ENCODE measurements around the gene RNF144A.
"Not testable (repeated sequence)": the region's sequence is repeated elsewhere in the genome, so short reads cannot be mapped to it uniquely, and the experiment has no call there.

Gene RNF144A

GRCh38 chr2:6970976-6971480, 53.8 kb downstream of the RNF144A start:
- no peak for DNase-seq (ENCODE audit: low read depth, low spot score)

DNA sequence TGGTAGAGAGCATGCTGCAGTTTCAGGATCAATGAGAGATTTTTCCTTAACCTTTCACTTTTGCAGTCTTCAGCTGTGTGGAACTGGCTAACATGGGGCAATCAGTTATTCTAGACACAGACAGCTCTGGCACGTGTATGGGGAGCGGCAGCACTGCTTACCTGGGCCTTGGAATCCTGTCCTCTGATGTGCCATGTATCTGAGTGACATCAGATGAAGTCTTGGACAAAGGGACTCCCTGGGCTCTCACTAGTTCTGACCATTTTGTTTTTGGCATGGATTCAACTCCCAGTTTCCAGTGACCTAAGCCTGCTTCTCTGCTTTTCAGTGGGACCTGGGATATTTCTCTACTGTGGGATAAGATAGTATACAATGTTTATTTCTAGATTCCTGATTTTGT, 54.3 kb downstream of the RNF144A start:
- DNase-seq (ENCODE audit: low read depth, low spot score): no peak

GRCh38 chr2:6972067-6972710, 55.0 kb downstream of the RNF144A start:
- no peak for DNase-seq (ENCODE audit: low read depth, low spot score)

DNA sequence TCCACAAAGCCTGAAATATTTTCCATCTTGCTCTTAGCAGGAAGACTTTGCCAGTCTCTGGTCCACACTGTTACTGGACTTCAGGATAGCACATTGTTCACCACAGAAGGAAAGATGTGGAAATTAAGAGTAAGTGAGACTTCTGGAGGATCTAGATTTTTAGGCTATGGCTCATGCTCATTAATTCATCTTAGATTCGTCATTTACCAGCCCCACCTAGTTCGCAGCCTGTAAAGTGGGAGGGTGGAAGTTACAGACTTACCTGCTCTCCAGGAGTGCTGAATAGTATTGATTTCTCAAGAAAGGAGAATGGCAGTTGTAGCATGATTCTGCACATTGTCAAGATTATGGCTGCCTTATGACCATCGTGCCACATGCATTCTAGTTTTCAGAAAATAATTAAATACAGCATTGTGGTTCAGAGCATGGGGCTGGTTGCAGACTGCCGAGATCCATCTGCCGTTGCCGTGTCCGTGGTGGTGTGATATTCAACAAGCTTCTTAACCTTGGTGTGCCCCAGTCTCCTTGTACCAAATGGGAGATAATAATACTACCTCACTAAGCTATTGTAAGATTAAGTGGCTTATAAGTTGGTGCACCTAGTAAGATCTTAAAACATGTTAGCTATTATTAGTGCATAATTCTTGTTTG, 56.8 kb downstream of the RNF144A start:
- no peak for DNase-seq (ENCODE audit: low read depth, low spot score)

DNA sequence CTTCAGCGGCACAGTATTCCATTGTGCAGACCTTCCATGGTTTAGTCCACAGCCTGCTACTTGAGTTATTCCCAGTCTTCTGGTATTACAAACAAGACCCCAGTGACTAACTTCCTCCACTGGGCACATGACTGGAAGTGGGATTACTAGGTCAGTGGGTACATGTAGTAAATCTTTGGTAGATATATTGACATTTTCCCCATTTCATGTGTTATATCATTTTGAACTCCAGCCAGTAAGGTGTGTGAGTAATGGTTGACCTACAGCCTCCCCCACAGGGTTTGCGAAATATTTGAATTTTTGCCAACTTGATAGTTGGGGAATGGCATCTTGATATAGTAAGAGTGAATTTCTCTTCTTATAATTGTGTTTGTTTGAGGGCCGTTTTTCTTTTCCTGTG, 58.8 kb downstream of the RNF144A start:
- DNase-seq (ENCODE audit: low read depth, low spot score): no peak

DNA sequence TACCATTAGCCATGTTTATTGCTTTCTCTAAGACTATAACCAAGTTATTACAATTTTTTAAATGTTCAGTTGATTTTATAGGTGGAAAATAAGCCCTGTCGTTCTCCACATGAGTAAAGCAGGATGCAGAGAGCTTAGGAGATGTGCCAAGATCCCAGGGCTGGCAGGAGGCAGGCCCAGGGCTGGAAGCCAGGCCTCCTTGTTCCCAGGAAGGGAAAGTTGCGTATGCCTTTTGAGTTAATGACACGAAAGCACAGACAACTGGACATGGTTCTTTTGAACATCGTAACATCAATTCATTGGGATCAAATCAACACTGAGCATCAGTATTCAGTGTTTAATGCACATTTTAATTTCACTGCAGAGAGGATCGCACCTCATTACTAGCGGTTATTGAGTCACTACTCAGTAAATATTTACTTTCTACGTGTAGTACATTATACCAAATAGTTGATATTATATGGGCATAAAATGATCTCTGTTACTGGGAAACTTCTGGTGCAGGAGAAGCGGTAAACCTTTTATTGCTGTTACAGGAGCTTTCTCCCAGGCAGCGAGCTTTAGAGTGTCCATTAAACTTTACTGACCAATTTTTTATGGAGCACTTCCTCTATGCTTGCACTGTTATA, 60.0 kb downstream of the RNF144A start:
- no peak for DNase-seq (ENCODE audit: low read depth, low spot score)

- no peak for DNase-seq (ENCODE audit: low read depth, low spot score)
Measured at GRCh38 chr2:6977786-6978185, 60.6 kb downstream of the RNF144A start.

DNA sequence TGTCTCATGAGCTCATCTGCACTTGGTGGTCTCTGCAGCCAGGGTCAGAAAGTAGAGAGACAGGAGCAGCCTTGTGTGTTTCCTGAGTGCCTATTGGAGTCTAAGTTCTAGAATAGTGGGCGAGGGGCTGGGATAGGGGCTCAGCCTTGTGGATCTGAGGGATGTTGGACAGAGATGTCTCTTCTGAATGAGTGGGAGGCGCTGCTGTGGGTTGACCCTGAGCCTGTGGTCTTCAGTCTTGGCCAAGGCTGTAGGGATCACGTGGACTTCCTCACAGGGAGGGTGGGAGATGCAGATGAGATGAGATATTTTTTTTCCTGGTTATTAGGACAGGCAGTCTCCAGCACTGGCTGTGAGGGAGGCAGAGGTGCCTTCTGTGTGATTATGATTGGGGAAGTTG, 61.8 kb downstream of the RNF144A start:
- no peak for DNase-seq (ENCODE audit: low read depth, low spot score)

GRCh38 chr2:6982449-6982848, 65.2 kb downstream of the RNF144A start:
- no peak for DNase-seq (ENCODE audit: low read depth, low spot score)

- no peak for DNase-seq (ENCODE audit: low read depth, low spot score)
Measured at GRCh38 chr2:6982934-6983589, 65.8 kb downstream of the RNF144A start.

DNA sequence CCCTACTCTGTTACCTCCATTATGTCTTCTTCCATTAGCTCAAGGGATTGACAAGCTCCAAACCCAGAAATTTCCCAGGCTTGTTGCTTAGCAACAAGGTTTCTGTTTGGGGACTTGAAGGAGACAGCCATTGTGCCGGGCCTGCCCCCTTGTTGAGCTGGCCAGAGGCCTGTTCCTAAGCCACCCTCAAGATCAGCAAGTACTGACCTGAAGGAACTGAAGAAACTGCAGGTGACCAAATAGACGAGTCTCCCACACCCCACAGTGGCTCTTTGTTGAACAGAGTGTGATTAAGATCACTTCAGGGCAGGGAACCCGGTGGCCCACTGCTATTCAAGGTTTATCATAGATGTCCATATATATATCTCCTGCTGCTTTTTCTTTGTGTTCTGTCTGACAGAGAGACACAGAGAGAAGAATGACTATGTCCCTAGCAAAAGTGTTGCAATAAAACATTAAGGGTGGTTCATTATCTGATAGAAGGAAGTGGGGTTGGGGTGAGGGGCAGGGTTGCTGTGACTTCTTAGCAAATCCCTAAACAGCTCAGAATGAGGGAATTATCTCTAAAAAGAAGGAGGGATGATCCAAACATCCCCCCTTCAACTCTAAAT, 69.2 kb downstream of the RNF144A start:
- DNase-seq (ENCODE audit: low read depth, low spot score): no peak

DNA sequence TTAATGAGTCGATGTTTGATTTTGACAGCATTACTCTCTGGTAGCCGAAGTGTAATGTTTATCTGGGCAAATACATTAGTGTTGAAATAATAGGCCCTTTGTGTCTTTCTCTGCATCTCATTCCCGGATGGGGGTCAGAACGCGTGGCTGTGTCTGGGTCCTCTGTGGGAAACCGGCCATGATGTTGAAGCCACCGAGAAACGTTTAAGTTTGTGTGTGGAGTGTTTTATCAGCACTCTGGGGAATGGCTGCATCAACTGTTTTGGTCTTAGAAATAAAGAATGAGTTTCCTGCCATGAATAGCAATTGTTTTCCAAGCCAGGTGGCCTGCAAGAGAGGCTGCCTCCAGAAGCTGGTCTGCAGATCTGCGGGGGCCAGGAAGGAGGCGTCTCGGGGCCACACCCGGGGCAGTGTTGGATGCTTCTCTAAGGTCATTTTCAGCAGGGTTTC, 69.7 kb downstream of the RNF144A start:
- DNase-seq (ENCODE audit: low read depth, low spot score): no peak

DNA sequence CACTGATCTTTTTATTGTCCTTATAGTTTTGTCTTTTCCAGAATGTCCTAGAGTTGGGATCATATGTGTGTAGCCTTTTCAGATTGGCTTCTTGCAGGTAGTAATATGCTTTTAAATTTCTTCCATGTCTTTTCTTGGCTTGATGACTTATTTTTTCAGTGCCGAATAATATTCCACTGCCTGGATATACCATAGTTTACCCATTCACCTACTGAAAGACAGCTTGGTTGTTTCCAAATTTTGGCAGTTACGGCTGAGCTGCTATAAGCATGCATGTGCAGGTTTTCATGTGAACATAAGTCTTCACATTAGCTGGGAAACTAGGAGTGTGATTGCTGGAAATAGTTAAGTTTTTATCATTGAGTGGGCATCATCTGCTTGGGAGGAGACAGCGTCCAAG, 73.7 kb downstream of the RNF144A start:
- DNase-seq (ENCODE audit: low read depth, low spot score): no peak

DNA sequence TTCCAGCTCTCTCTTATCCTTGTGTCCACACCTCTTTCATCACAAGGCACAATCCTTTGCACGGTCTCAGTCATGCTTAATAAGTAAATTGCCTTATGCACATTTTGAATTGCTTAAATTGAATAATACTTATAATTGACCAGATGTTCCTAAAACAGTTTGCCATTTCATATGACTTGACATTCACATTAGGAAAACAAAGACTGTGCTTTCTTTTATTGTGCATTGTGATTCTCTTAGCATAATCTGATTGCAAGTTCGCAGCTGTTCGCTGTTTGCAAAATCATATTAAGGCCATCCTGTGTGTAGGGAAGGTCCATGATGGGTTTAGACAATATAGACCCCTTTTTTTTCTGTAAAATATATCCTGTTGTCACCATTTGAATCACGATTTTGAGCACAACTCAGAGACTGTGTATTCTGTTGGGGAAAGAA, 75.6 kb downstream of the RNF144A start:
- no peak for DNase-seq (ENCODE audit: low read depth, low spot score)

DNA sequence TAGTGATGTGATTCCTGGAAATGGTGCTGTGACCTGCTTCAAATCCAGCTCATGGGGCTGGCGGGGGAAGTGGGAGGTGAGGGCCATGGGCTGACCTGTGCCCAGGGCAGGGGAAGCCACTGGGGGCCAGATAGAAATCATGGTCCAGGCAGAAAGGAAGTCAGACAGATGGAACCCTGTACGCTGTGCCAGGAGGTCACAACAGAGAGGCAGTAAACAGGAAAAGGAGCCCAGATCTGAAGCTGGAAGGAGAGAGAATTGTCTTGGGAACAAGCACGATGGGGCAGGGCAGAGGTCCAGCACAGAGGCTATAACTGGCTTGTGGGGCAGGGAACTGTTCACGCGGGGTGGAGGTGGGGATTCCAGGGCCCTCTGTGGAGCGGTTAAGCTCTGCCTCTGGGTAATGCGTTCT, 76.0 kb downstream of the RNF144A start:
- DNase-seq (ENCODE audit: low read depth, low spot score): no peak

GRCh38 chr2:6993936-6994335, 76.7 kb downstream of the RNF144A start:
- DNase-seq (ENCODE audit: low read depth, low spot score): no peak

DNA sequence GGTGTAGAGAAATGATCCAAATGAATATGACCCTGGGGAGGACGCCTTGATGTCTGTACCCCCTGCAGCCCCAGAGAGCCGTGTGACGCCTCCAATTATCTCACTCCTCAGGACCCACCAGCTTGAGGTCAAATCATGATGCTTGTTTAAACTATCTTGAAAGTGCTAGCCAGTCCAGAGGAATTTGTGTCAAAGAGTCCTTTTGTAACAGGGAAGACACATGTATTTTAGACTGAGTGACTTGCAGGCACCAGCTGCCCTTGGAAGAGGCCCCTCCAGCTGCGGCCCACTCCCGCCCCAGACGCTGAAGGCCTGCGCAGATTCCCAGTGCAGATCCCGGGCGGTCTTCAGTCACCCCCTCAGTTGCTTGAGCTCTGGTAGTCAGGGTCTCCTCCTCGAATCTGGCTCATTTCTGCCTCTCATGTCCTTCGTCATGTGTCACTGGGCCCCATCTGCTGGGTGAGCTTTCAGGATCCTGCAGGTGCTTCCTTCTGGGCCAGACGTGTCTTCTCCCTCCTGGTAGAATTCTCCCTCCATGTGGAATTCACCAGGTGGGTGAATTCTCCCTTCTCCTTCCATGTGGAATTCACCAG, 77.4 kb downstream of the RNF144A start:
- DNase-seq (ENCODE audit: low read depth, low spot score): no peak

DNA sequence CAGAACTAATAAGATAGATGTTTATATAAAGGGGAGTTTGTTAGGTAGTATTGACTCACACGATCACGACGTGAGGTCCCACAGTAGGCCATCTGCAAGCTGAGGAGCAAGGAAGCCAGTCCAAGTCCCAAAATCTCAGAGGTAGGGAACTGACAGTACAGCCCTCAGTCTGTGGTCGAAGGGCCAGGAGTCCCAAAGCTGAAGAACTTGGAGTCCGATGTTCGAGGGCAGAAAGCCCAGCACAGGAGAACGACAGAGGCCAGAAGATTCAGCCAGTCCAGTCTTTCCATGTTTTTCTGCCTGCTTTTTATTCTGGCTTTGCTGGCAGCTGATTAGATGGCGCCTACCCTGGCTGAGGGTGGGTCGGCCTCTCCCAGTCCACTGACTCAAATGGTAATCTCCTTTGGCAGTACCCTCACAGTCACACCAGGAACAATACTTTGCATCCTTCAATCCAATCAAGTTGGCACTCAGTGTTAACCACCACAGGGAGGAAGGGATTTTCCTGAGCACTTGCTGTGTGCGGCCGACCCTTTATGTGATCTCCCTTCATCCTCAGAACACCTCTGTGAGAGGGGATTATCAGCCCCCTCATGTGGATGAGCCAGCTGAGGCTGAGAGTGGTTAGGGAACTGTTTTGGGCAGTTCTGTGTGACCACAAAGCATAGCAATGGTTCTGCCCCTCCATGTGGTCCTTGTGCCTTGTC, 78.3 kb downstream of the RNF144A start:
- DNase-seq (ENCODE audit: low read depth, low spot score): no peak

GRCh38 chr2:6999211-6999877, 82.1 kb downstream of the RNF144A start:
- no peak for DNase-seq (ENCODE audit: low read depth, low spot score)

- not testable (repeated sequence) for DNase-seq (ENCODE audit: low read depth, low spot score)
Measured at GRCh38 chr2:7001395-7001794, 84.2 kb downstream of the RNF144A start.

Data from brain pericyte (primary cell).